ENCODE data around the gene CCDC92.

CCDC92 gene

GRCh38 chr12:123937707-123938591, 34.7 kb downstream of the CCDC92 start:
- in situ Hi-C loops (cut with HindIII; ENCODE audit: low sequenced_read_pairs): no loop called here

GRCh38 chr12:123936956-123937706, 35.5 kb downstream of the CCDC92 start:
- in situ Hi-C loops (cut with HindIII; ENCODE audit: low sequenced_read_pairs): no loop called here

GRCh38 chr12:123936471-123936870, 36.2 kb downstream of the CCDC92 start:
- in situ Hi-C loops (cut with HindIII; ENCODE audit: low sequenced_read_pairs): no loop called here

- in situ Hi-C loops (cut with HindIII; ENCODE audit: low sequenced_read_pairs): no loop called here
Observed at GRCh38 chr12:123935956-123936355, 36.7 kb downstream of the CCDC92 start.

- in situ Hi-C loops (cut with HindIII; ENCODE audit: low sequenced_read_pairs): no loop called here
Observed at GRCh38 chr12:123934829-123935228, 37.8 kb downstream of the CCDC92 start.

GRCh38 chr12:123934016-123934620, 38.5 kb downstream of the CCDC92 start:
- in situ Hi-C loops (cut with HindIII; ENCODE audit: low sequenced_read_pairs): no loop called here

GRCh38 chr12:123933214-123933613, 39.4 kb downstream of the CCDC92 start:
- in situ Hi-C loops (cut with HindIII; ENCODE audit: low sequenced_read_pairs): no loop called here

GRCh38 chr12:123931686-123932321, 40.8 kb downstream of the CCDC92 start:
- in situ Hi-C loops (cut with HindIII; ENCODE audit: low sequenced_read_pairs): no loop called here

- in situ Hi-C loops (cut with HindIII; ENCODE audit: low sequenced_read_pairs): no loop called here
Observed at GRCh38 chr12:123929946-123930583, 42.6 kb downstream of the CCDC92 start.

- in situ Hi-C loops (cut with HindIII; ENCODE audit: low sequenced_read_pairs): no loop called here
Observed at GRCh38 chr12:123928897-123929296, 43.7 kb downstream of the CCDC92 start.

- in situ Hi-C loops (cut with HindIII; ENCODE audit: low sequenced_read_pairs): no loop called here
Observed at GRCh38 chr12:123928274-123928865, 44.3 kb downstream of the CCDC92 start.

GRCh38 chr12:123924539-123924938, 48.1 kb downstream of the CCDC92 start:
- in situ Hi-C loops (cut with HindIII; ENCODE audit: low sequenced_read_pairs): no loop called here

GRCh38 chr12:123923927-123924326, 48.7 kb downstream of the CCDC92 start:
- in situ Hi-C loops (cut with HindIII; ENCODE audit: low sequenced_read_pairs): no loop called here

GRCh38 chr12:123923038-123923437, 49.6 kb downstream of the CCDC92 start:
- in situ Hi-C loops (cut with HindIII; ENCODE audit: low sequenced_read_pairs): no loop called here

- in situ Hi-C loops (cut with HindIII; ENCODE audit: low sequenced_read_pairs): no loop called here
Observed at GRCh38 chr12:123919980-123920360, 52.7 kb downstream of the CCDC92 start.

GRCh38 chr12:123917337-123917850, 55.2 kb downstream of the CCDC92 start:
- in situ Hi-C loops (cut with HindIII; ENCODE audit: low sequenced_read_pairs): no loop called here

- in situ Hi-C loops (cut with HindIII; ENCODE audit: low sequenced_read_pairs): no loop called here
Observed at GRCh38 chr12:123916729-123917128, 55.9 kb downstream of the CCDC92 start.

GRCh38 chr12:123914726-123915333, 57.8 kb downstream of the CCDC92 start:
- in situ Hi-C loops (cut with HindIII; ENCODE audit: low sequenced_read_pairs): no loop called here

Data from DLD1 (cell line).